ENCODE data around the gene FIGNL2.
"Not testable (repeated sequence)": the region's sequence is repeated elsewhere in the genome, so short reads cannot be mapped to it uniquely, and the experiment has no call there.

The FIGNL2 gene

GRCh38 chr12:51848326-51848727 lies at the start of gene FIGNL2:
Gene FIGNL2, minus strand, starts transcription at chr12:51848718. Its CDS starts 26,305 bp downstream, at chr12:51822413.
- DNase-seq, result no peak

GRCh38 chr12:51897181-51897580 lies 48.7 kb upstream of the FIGNL2 start:
- DNase-seq, result no peak

GRCh38 chr12:51896236-51896635 lies 47.7 kb upstream of the FIGNL2 start:
- DNase-seq, result no peak

GRCh38 chr12:51895378-51896135 lies 47.0 kb upstream of the FIGNL2 start:
- no peak for DNase-seq

- no peak for DNase-seq
Observed at GRCh38 chr12:51893786-51894185, 45.3 kb upstream of the FIGNL2 start.

GRCh38 chr12:51891843-51892242 lies 43.3 kb upstream of the FIGNL2 start:
- no peak for DNase-seq

GRCh38 chr12:51890511-51891171 lies 42.1 kb upstream of the FIGNL2 start:
- DNase-seq, result no peak

- no peak for DNase-seq
Observed at GRCh38 chr12:51890133-51890464, 41.6 kb upstream of the FIGNL2 start.

GRCh38 chr12:51889216-51890132 lies 41.0 kb upstream of the FIGNL2 start:
- DNase-seq, result no peak

GRCh38 chr12:51888316-51889215 lies 40.0 kb upstream of the FIGNL2 start:
- DNase-seq, result no peak

- DNase-seq, result no peak
Observed at GRCh38 chr12:51887476-51888315, 39.2 kb upstream of the FIGNL2 start, which contains the start of gene ANKRD33. Gene ANKRD33, plus strand, starts transcription at chr12:51888103. Its CDS starts 84 bp downstream, at chr12:51888187.

- DNase-seq, result no peak
Observed at GRCh38 chr12:51886021-51886710, 37.6 kb upstream of the FIGNL2 start.

GRCh38 chr12:51885294-51886020 lies 36.9 kb upstream of the FIGNL2 start:
- not testable (repeated sequence) for DNase-seq

GRCh38 chr12:51884676-51885229 lies 36.2 kb upstream of the FIGNL2 start:
- DNase-seq, result no peak

GRCh38 chr12:51883998-51884675 lies 35.6 kb upstream of the FIGNL2 start:
- no peak for DNase-seq

- no peak for DNase-seq
Observed at GRCh38 chr12:51883295-51883694, 34.8 kb upstream of the FIGNL2 start.

GRCh38 chr12:51879102-51879501 lies 30.6 kb upstream of the FIGNL2 start:
- DNase-seq, result no peak

- no peak for DNase-seq
Observed at GRCh38 chr12:51874486-51874885, 26.0 kb upstream of the FIGNL2 start.

GRCh38 chr12:51874000-51874399 lies 25.5 kb upstream of the FIGNL2 start:
- no peak for DNase-seq

Measured in NCI-H345 (cell line).